ENCODE measurements around the gene CCNDBP1. TPM values are rescaled to one million over a fixed set of nuclear protein-coding genes. Genes with fewer than 3 reads are reported as not detected.

The CCNDBP1 gene
- total RNA-seq, 2 experiments from 2014 or later, result 45.8 to 51.6 TPM

DNA sequence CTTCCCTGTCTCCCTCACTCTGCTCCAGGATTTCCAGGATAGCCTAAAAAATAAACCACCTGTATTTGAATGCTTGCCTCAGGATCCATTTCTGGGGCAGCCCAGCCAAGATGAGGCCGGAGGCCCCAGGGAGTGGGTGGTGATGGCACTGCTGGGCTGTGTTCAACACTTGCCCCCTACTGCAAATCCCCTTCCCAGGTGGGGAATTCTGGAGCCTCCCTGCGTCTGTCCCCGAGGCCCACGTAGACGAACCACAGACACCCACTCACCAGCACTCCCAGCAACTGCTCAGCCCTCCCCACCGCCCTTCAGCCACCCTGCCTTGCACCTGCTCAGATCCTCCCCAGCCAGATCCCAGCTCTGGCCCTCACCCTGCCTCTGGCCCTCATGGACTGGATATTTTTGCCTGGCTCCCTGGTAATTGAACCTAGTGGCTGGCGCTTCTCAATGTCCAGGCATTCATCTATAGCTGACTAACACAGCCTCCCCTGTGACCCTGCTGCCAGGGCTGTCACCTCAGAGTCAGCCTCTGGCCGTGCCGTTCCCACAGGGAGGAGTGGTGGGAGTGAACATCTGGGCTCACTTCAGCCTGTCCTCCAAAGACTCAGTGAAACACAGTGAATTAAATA lies 52.8 kb downstream of the CCNDBP1 start:
- DNase-seq, result no peak
- CTCF ChIA-PET, result interaction anchor here (0.6 kb wide), 1 partner anchor 1641 kb away, joined by 3 read pairs; no protein-coding TSS in a partner anchor
- peaks cover 2% of the 10 kb centered on the region for H3K27me3 Mint-ChIP-seq

DNA sequence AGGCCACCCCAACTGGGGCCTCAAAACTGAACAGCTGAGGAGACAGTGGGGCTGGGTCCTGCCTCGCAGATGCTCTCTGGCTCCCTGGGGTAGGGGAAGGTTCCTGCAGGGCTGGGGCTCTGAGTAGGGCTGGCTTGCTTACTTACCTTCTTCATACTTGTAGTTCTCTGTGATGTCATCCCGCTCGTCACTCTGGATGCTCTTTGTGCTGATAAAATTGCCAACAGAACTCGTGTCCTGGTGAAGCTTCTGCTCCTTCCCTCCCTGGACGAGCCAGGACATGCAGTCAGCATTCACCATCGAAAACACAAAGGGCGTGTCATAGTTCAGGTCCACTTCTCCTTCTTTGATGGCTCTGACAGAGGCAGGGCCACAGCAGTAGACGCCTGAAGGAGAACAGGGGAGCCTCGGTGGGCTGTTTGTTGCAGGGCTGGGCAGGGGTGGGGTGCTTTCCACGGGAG lies 53.5 kb downstream of the CCNDBP1 start:
- no peaks in the 10 kb centered on the region for H3K4me1 Mint-ChIP-seq
- CTCF ChIA-PET, result interaction anchor here (0.6 kb wide), 1 partner anchor 1641 kb away, joined by 3 read pairs; no protein-coding TSS in a partner anchor

More for the DNA sequence above, 52.8 kb downstream of the CCNDBP1 start:
- intact Hi-C loops (cut with DNase I, micrococcal nuclease), result no loop called here
- Mint-ChIP-seq H3K27ac (no peak overlapping the region), H3K36me3 (ENCODE audit: low read depth) (no peaks in the 10 kb centered on the region), H3K9me3 (ENCODE audit: low read depth) (no peaks in the 10 kb centered on the region), H3K4me1 (no peaks in the 10 kb centered on the region), H3K4me3 (no peak overlapping the region)
- POLR2A ChIA-PET, result interaction anchor here (0.6 kb wide), 1 partner anchor 21 kb away, joined by 4 read pairs; no protein-coding TSS in a partner anchor
- ATAC-seq, result no peak

DNA sequence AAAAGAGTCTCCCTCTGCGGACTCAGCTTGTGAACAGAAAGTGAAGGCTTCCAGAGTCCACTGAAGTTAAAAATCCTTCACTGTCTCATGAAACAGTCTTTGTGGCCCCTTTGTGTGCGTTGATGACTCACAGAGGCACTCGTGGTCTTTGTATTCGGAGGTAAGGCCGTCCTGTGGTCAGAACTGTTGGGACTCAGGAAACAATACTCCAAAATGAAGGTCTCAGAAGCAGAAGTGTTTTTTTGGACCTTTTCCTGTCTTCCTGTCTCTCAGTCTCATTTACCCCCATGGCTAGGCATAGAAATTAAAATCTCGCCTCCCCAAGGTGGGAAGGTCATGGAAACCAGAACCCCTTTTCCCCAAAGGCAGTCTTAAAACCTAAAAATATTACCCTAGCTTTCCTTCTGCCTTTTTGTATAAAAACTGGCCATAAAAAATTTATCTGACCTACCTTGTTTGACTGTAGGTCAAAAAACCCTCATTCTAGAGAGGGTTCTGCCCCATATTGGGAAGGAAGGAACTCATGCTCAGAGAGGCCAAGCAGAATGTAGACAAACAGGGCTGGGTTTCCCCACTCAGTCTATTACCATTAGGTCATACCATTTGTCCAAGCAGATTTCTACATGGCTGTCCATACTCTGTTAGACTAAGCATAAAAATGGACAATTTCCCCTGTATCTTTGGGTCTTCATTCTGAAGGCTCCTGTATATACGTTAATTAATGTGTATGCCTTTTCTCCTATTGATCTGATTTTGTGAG lies 54.7 kb downstream of the CCNDBP1 start:
- ChIA-PET CTCF (no interaction called here), POLR2A (no interaction called here)
- Mint-ChIP-seq H3K4me1 (no peaks in the 10 kb centered on the region), H3K27me3 (peaks cover 2% of the 10 kb centered on the region), H3K36me3 (ENCODE audit: low read depth) (no peaks in the 10 kb centered on the region), H3K4me3 (no peak overlapping the region), H3K9me3 (ENCODE audit: low read depth) (no peaks in the 10 kb centered on the region), H3K27ac (no peak overlapping the region)
- intact Hi-C loops (cut with DNase I, micrococcal nuclease), result no loop called here
- ATAC-seq (no peak), DNase-seq (no peak)

More for the DNA sequence above, 53.5 kb downstream of the CCNDBP1 start:
- ATAC-seq, result no peak
- H3K4me3 Mint-ChIP-seq, result no peak overlapping the region
- no peak for DNase-seq
- no peaks in the 10 kb centered on the region for H3K36me3 Mint-ChIP-seq (ENCODE audit: low read depth)
- intact Hi-C loops (cut with DNase I, micrococcal nuclease), result no loop called here
- H3K27me3 Mint-ChIP-seq, result peaks cover 2% of the 10 kb centered on the region
- no peaks in the 10 kb centered on the region for H3K9me3 Mint-ChIP-seq (ENCODE audit: low read depth)
- POLR2A ChIA-PET, result interaction anchor here (0.6 kb wide), 1 partner anchor 21 kb away, joined by 4 read pairs; no protein-coding TSS in a partner anchor
- no peak overlapping the region for H3K27ac Mint-ChIP-seq

DNA sequence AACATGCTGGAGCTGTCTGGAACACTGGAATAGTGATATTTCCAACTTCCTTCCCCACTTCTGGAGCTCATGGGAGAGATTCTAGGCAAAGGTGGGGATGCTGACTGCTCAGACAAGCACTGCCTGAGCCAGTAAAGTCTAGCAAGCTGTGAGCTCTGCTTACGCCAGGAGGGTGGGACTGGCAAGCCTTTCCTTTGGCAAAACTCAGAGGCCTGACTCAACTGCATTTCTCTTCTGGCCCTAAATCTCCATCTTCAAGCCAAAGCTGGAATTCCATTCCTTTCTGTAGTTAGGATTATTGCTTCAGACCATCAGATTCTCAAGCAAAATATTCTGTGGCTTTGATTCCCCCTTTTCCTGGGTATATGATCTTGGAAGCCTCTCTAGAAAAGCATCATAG lies 55.9 kb downstream of the CCNDBP1 start:
- Mint-ChIP-seq H3K27ac (no peak overlapping the region), H3K36me3 (ENCODE audit: low read depth) (no peaks in the 10 kb centered on the region), H3K27me3 (peaks cover 2% of the 10 kb centered on the region), H3K9me3 (ENCODE audit: low read depth) (no peaks in the 10 kb centered on the region), H3K4me3 (no peak overlapping the region), H3K4me1 (no peaks in the 10 kb centered on the region)
- ATAC-seq, result no peak
- DNase-seq, result no peak
- ChIA-PET POLR2A (interaction anchor here (0.7 kb wide), 1 partner anchor 112 kb away, joined by 5 read pairs; no protein-coding TSS in a partner anchor), CTCF (interaction anchor here (1.1 to 3.2 kb wide), 4 partner anchors 11 to 44 kb away, joined by 3 to 14 read pairs (median 6); no protein-coding TSS in a partner anchor)
- intact Hi-C loops (cut with DNase I, micrococcal nuclease), result no loop called here

DNA sequence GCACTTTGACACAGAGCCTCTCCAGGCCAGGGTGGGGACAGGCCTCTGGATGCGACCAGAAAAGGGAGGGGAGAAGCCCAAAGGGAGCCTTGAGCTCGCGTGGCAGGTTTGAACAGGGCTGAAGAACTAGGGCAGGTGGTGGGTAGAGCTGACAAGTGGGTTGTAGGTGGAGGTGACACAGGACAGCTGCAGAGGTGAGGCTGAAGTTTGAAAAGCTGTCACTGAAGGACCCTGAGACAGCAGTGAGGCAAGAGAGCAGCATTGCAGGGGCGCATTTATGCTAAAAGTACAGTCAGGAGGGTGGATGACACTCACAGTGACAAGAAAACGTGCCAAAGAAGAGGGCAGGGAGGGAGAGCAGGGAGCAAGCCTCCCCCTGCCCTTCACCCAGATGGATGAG lies 57.4 kb downstream of the CCNDBP1 start:
- ChIA-PET POLR2A (no interaction called here), CTCF (interaction anchor here (1.0 to 3.2 kb wide), 5 partner anchors 8 to 42 kb away, joined by 3 to 14 read pairs (median 5); no protein-coding TSS in a partner anchor)
- Mint-ChIP-seq H3K4me1 (no peaks in the 10 kb centered on the region), H3K4me3 (no peak overlapping the region), H3K27me3 (peaks cover 7% of the 10 kb centered on the region), H3K9me3 (ENCODE audit: low read depth) (no peaks in the 10 kb centered on the region), H3K27ac (no peak overlapping the region), H3K36me3 (ENCODE audit: low read depth) (no peaks in the 10 kb centered on the region)
- ATAC-seq, result no peak
- DNase-seq, result no peak
- intact Hi-C loops (cut with DNase I, micrococcal nuclease), result no loop called here

DNA sequence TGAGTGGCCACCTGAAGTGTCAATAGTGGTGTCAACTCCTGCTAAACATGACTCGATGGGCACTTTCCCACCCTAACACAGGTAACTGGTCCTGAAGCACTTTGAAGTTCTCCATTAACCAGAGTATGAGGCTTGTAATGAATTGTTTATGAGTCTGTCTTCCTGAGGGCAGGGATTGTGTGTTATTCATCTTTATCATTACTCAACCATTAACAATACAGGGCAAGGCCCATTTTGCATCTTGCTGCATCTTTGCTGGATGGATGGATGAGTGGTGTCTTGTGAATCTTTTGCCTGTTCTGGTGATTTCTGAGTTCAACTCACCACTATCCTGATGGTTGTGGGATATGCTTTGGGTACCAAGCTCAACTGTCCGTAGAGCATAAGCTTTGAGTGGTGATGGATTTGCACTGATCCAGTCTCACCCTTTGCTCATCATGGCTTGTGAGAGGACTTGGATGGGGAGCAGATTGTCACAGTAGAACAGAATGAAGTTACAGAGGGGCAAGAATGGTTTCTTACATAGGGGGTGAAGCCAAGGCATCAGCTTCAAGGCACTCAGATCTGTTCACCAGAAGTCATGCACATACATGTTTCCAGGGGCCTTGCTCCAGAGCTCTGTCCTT lies 57.9 kb downstream of the CCNDBP1 start:
- Mint-ChIP-seq H3K9me3 (ENCODE audit: low read depth) (no peaks in the 10 kb centered on the region), H3K27me3 (peaks cover 7% of the 10 kb centered on the region), H3K4me1 (no peaks in the 10 kb centered on the region), H3K36me3 (ENCODE audit: low read depth) (no peaks in the 10 kb centered on the region), H3K27ac (no peak overlapping the region), H3K4me3 (no peak overlapping the region)
- DNase-seq (no peak), ATAC-seq (no peak)
- intact Hi-C loops (cut with DNase I, micrococcal nuclease), result no loop called here
- CTCF ChIA-PET, result interaction anchor here (1.0 to 3.2 kb wide), 3 partner anchors 12 to 42 kb away, joined by 3 to 14 read pairs (median 8); no protein-coding TSS in a partner anchor
- POLR2A ChIA-PET, result no interaction called here

DNA sequence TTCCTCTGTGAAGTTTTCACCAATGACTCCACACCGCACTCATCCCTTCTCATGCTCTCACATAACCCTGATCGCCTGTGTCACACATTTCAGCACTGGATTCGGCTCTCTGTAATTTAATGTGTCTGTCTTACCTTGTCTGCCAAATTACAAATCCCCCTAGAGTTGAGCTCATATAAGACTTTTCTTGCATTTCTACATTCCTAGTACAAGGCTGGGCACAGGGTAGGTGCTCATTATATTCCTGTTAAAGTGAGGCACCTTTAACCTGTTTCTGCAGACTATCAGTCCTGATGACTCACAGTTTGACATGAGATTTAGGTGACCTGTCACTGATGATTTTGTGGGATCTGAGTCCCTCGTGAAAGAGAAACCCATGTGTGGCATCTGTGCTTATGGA lies 58.9 kb downstream of the CCNDBP1 start:
- intact Hi-C loops (cut with DNase I, micrococcal nuclease), result no loop called here
- ATAC-seq, result no peak
- no peaks in the 10 kb centered on the region for H3K36me3 Mint-ChIP-seq (ENCODE audit: low read depth)
- H3K4me1 Mint-ChIP-seq, result no peaks in the 10 kb centered on the region
- DNase-seq, result no peak
- POLR2A ChIA-PET, result no interaction called here
- CTCF ChIA-PET, result interaction anchor here (1.4 to 1.6 kb wide), 2 partner anchors 18 to 42 kb away, joined by 5 to 8 read pairs; no protein-coding TSS in a partner anchor
- H3K4me3 Mint-ChIP-seq, result no peak overlapping the region
- H3K27ac Mint-ChIP-seq, result no peak overlapping the region
- H3K9me3 Mint-ChIP-seq (ENCODE audit: low read depth), result no peaks in the 10 kb centered on the region
- peaks cover 7% of the 10 kb centered on the region for H3K27me3 Mint-ChIP-seq

DNA sequence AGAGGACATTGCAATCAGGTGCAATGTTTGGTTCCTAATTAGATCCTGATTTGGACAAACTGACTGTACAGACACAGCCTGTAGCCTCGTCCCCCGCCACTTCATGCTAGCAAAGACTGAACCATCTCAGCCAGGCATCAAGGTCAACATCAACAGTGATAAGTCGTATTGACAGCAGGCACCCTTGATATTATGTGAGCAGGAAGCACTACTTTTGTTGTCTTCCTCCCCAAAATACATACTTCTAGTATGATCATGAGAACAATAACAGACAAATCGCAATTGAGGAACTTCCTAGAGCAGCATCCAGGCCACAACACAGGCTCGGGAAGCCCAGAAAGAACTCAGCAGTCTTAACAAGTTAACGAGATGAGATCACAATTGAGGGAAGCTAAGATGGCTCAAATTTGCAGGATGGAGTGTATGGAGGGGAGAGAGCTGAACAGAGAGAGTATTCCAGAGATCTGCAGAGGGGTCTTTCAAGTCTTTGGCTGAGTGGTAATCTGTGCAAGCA lies 61.1 kb downstream of the CCNDBP1 start:
- ChIA-PET CTCF (interaction anchor here (0.8 to 1.9 kb wide), 5 partner anchors 15 to 130 kb away, joined by 3 to 10 read pairs (median 3); no protein-coding TSS in a partner anchor), POLR2A (no interaction called here)
- intact Hi-C loops (cut with DNase I, micrococcal nuclease), result no loop called here
- peaks cover 5% of the 10 kb centered on the region for H3K27me3 Mint-ChIP-seq
- no peaks in the 10 kb centered on the region for H3K9me3 Mint-ChIP-seq (ENCODE audit: low read depth)
- H3K36me3 Mint-ChIP-seq (ENCODE audit: low read depth), result no peaks in the 10 kb centered on the region
- H3K27ac Mint-ChIP-seq, result no peak overlapping the region
- DNase-seq (no peak), ATAC-seq (no peak)
- no peak overlapping the region for H3K4me3 Mint-ChIP-seq
- H3K4me1 Mint-ChIP-seq, result peaks cover 8% of the 10 kb centered on the region

Other genes with a start within 250 kb of the CCNDBP1 start
- 10 to 100 TPM; 26.8 to 30.6 TPM for gene UBR1, start 79.4 kb upstream of the CCNDBP1 start, total RNA-seq
- gene TMEM62, start 51.8 kb upstream of the CCNDBP1 start, total RNA-seq, result 10 to 100 TPM; 10.9 to 12.9 TPM
- not detected for gene EPB42, start 35.6 kb downstream of the CCNDBP1 start, total RNA-seq
- gene TGM5, start 81.5 kb downstream of the CCNDBP1 start, total RNA-seq, result not detected
- gene TGM7, start 116.9 kb downstream of the CCNDBP1 start, total RNA-seq, result not detected
- gene LCMT2, start 145.2 kb downstream of the CCNDBP1 start, total RNA-seq, result 1 to 10 TPM; 7.6 to 8.5 TPM
- 10 to 100 TPM; 20.8 to 26.4 TPM for gene ZSCAN29, start 185.6 kb downstream of the CCNDBP1 start, total RNA-seq
- 10 to 100 TPM; 43.6 to 44.0 TPM for gene TUBGCP4, start 185.7 kb downstream of the CCNDBP1 start, total RNA-seq